Measurements from ENCODE around the gene PLCB3. TPM values are rescaled to one million over a fixed set of nuclear protein-coding genes. Genes with fewer than 3 reads are reported as not detected.
"Not testable (repeated sequence)": the region's sequence is repeated elsewhere in the genome, so short reads cannot be mapped to it uniquely, and the experiment has no call there.

PLCB3 gene
- total and polyA plus RNA-seq, 3 experiments from 2014 or later = 0.47 to 13.6 (median 12.5) TPM

DNA sequence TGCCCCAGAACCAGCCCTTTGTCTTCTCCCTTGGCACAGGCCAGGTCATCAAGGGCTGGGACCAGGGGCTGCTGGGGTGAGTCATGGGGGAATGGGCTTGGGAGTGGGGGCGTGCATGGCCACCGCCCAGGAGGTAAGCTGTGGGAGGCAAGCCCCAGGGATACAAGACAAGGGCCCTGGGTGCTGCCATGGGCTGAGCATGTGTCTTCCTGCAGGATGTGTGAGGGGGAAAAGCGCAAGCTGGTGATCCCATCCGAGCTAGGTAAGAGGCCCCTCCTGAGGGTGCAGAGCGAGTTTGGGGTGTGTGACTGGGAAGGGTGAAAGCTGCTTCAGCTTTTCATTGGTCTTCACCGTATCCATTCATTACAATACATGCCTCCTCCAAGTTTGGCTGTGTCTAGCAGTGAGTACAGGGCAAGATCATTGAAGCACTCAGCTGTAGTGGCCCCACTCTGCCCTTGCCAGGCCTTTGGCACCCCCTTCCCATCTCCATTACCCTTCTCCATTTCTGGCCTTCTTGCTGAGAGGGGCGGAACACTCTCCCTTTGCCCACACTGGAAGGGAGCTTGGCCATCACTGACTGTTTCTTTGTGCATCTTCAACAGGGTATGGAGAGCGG is 8.0 kb upstream of the PLCB3 start:
- Histone ChIP-seq H3K27ac (ENCODE audit: low read depth, low read length) (no peak overlapping the region), H3K4me3 (ENCODE audit: low read length) (no peak overlapping the region), H3K9me3 (ENCODE audit: low read length) (no peaks in the 10 kb centered on the region), H3K36me3 (ENCODE audit: insufficient read depth, low read length) (no peaks in the 10 kb centered on the region), H3K27me3 (ENCODE audit: insufficient read depth, low read length, poor library complexity, severe bottlenecking) (no peaks in the 10 kb centered on the region), H3K4me1 (ENCODE audit: insufficient read depth, low read length) (peaks cover 39% of the 10 kb centered on the region)
- DNase-seq = no peak
- peak overlapping the region in 7 of 8 donors; percentile 29 to 93 (median 76) for H3K27ac Mint-ChIP-seq
- no peaks in the 10 kb centered on the region for H3K9me3 Mint-ChIP-seq
- H3K4me3 Mint-ChIP-seq = peak overlapping the region; percentile 49 to 90 (median 87)
- POLR2A ChIA-PET = interaction anchor here (1.0 kb wide), 1 partner anchor 37 kb away, joined by 3 read pairs; no protein-coding TSS in a partner anchor
- H3K27me3 Mint-ChIP-seq = no peaks in the 10 kb centered on the region
- CTCF ChIA-PET = interaction anchor here (1.5 to 13.4 kb wide), 5 partner anchors 9 to 61 kb away, joined by 5 to 124 read pairs (median 12); partner anchors contain the start of genes CATSPERZ and FERMT3
- H3K36me3 Mint-ChIP-seq = peaks cover 0 to 26% (median 0%) of the 10 kb centered on the region in 3 donors
- peaks cover 27 to 71% (median 30%) of the 10 kb centered on the region in 3 donors for H3K4me1 Mint-ChIP-seq

DNA sequence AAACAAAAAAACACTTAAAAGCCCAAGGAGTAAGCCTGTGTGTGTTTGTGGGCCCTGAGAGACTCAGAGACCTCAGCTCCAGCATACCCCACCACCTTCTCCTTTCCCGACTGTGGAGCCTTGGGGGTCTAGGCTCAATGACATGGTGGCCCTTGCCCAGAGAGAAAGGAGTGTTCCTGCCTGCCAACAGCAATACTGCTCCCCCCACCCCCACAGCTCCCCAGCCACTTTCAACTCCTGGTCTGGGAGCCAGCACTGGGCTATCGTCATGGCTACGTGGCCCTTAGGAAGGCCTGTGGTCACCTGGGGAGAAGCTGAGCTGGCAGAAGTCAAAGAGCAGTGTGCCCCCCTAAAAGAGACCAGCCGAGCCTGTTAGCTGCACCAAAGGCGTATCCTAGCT is 7.2 kb upstream of the PLCB3 start:
- H3K27me3 Mint-ChIP-seq = no peaks in the 10 kb centered on the region
- DNase-seq = no peak
- no peaks in the 10 kb centered on the region for H3K9me3 Mint-ChIP-seq
- no peak overlapping the region for H3K4me3 ChIP-seq (ENCODE audit: low read length)
- peak overlapping the region in 5 of 8 donors; percentile 58 to 93 (median 79) for H3K27ac Mint-ChIP-seq
- H3K27ac ChIP-seq (ENCODE audit: low read depth, low read length) = no peak overlapping the region
- H3K9me3 ChIP-seq (ENCODE audit: low read length) = no peaks in the 10 kb centered on the region
- H3K4me3 Mint-ChIP-seq = peak overlapping the region in 6 of 7 donors; percentile 27 to 88 (median 72)
- no peaks in the 10 kb centered on the region for H3K27me3 ChIP-seq (ENCODE audit: insufficient read depth, low read length, poor library complexity, severe bottlenecking)
- CTCF ChIA-PET = interaction anchor here (1.5 to 13.4 kb wide), 5 partner anchors 8 to 60 kb away, joined by 5 to 124 read pairs (median 12); partner anchors contain the start of genes CATSPERZ and FERMT3
- POLR2A ChIA-PET = interaction anchor here (1.0 to 1.4 kb wide), 2 partner anchors 18 to 38 kb away, joined by 3 to 9 read pairs; partner anchors contain the start of gene NUDT22
- H3K36me3 ChIP-seq (ENCODE audit: insufficient read depth, low read length) = no peaks in the 10 kb centered on the region
- H3K4me1 Mint-ChIP-seq = peaks cover 27 to 65% (median 31%) of the 10 kb centered on the region in 3 donors
- peaks cover 0 to 20% (median 0%) of the 10 kb centered on the region in 3 donors for H3K36me3 Mint-ChIP-seq
- peaks cover 39% of the 10 kb centered on the region for H3K4me1 ChIP-seq (ENCODE audit: insufficient read depth, low read length)

DNA sequence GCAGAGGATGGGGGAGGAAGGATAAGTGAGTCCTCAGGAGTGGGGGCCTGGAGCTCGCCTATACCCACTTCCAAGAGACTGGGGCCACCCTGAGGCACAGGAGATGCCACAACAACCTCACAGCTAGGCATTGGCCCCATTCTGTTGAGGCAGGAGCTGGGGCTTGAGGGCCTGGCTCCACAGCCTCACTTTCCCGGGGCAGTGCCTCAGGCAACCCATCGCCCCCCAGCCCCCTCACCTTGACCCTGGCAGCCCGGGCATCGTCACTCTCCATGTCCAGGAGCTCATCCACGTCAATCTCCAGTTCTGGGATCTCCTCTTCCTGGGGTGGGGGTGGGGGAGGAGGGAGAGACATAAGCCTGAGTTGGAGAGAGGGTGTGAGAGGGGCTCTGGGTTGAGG is 6.4 kb upstream of the PLCB3 start:
- no peak for DNase-seq
- H3K36me3 ChIP-seq (ENCODE audit: insufficient read depth, low read length) = no peaks in the 10 kb centered on the region
- peaks cover 28 to 62% (median 28%) of the 10 kb centered on the region in 3 donors for H3K4me1 Mint-ChIP-seq
- CTCF ChIA-PET = interaction anchor here (1.0 to 13.4 kb wide), 5 partner anchors 13 to 58 kb away, joined by 3 to 124 read pairs (median 62); partner anchors contain the start of genes CATSPERZ, ESRRA, FERMT3 and NUDT22
- peaks cover 36% of the 10 kb centered on the region for H3K4me1 ChIP-seq (ENCODE audit: insufficient read depth, low read length)
- H3K27ac Mint-ChIP-seq = peak overlapping the region in 7 of 8 donors; percentile 45 to 99 (median 89)
- H3K27me3 ChIP-seq (ENCODE audit: insufficient read depth, low read length, poor library complexity, severe bottlenecking) = no peaks in the 10 kb centered on the region
- H3K27me3 Mint-ChIP-seq = no peaks in the 10 kb centered on the region
- H3K27ac ChIP-seq (ENCODE audit: low read depth, low read length) = peak overlapping the region; percentile 67
- POLR2A ChIA-PET = interaction anchor here (0.6 to 4.3 kb wide), 9 partner anchors 12 to 1572 kb away, joined by 5 to 44 read pairs (median 9); partner anchors contain the start of genes DNAJC4, ESRRA, FERMT3 and NUDT22
- peak overlapping the region; percentile 66 for H3K4me3 ChIP-seq (ENCODE audit: low read length)
- H3K9me3 Mint-ChIP-seq = no peaks in the 10 kb centered on the region
- peaks cover 0 to 20% (median 0%) of the 10 kb centered on the region in 3 donors for H3K36me3 Mint-ChIP-seq
- peak overlapping the region in 6 of 7 donors; percentile 83 to 94 (median 87) for H3K4me3 Mint-ChIP-seq
- no peaks in the 10 kb centered on the region for H3K9me3 ChIP-seq (ENCODE audit: low read length)

DNA sequence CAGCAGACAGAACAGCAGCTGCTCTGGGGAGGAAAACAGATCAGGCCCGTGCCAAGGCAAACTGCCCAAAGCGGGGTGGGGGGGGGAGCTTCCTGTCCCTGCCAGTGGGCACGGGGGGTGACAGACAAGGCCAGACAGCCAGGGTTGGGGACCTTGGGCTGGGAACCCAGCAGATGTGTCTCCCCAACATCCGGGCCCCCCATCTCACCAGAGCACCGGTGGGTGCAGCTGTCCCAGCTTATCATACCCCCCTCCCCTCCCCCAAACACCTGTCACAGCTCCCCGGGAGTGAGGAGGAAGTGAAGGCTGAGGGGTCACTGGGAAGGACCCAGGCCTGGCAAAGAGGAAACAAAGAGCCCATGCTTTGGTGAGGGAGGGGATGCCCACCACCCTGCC is 5.9 kb upstream of the PLCB3 start:
- Histone ChIP-seq H3K27me3 (ENCODE audit: insufficient read depth, low read length, poor library complexity, severe bottlenecking) (no peaks in the 10 kb centered on the region), H3K27ac (ENCODE audit: low read depth, low read length) (peak overlapping the region; percentile 67), H3K9me3 (ENCODE audit: low read length) (no peaks in the 10 kb centered on the region), H3K4me3 (ENCODE audit: low read length) (peak overlapping the region; percentile 66), H3K4me1 (ENCODE audit: insufficient read depth, low read length) (peaks cover 33% of the 10 kb centered on the region), H3K36me3 (ENCODE audit: insufficient read depth, low read length) (no peaks in the 10 kb centered on the region)
- Mint-ChIP-seq H3K4me1 (peaks cover 24 to 59% (median 26%) of the 10 kb centered on the region in 3 donors), H3K4me3 (peak overlapping the region; percentile 83 to 94 (median 86)), H3K36me3 (peaks cover 0 to 20% (median 0%) of the 10 kb centered on the region in 3 donors), H3K9me3 (no peaks in the 10 kb centered on the region), H3K27me3 (no peaks in the 10 kb centered on the region), H3K27ac (peak overlapping the region; percentile 79 to 99 (median 88))
- ChIA-PET CTCF (interaction anchor here (1.0 to 13.4 kb wide), 7 partner anchors 8 to 58 kb away, joined by 3 to 124 read pairs (median 6); partner anchors contain the start of genes CATSPERZ, ESRRA, FERMT3 and NUDT22), POLR2A (interaction anchor here (0.9 to 4.3 kb wide), 9 partner anchors 11 to 72 kb away, joined by 5 to 44 read pairs (median 9); partner anchors contain the start of genes DNAJC4, ESRRA, FERMT3 and NUDT22)
- peak in 4 of 5 donors; percentile 56 to 84 (median 64) for DNase-seq

DNA sequence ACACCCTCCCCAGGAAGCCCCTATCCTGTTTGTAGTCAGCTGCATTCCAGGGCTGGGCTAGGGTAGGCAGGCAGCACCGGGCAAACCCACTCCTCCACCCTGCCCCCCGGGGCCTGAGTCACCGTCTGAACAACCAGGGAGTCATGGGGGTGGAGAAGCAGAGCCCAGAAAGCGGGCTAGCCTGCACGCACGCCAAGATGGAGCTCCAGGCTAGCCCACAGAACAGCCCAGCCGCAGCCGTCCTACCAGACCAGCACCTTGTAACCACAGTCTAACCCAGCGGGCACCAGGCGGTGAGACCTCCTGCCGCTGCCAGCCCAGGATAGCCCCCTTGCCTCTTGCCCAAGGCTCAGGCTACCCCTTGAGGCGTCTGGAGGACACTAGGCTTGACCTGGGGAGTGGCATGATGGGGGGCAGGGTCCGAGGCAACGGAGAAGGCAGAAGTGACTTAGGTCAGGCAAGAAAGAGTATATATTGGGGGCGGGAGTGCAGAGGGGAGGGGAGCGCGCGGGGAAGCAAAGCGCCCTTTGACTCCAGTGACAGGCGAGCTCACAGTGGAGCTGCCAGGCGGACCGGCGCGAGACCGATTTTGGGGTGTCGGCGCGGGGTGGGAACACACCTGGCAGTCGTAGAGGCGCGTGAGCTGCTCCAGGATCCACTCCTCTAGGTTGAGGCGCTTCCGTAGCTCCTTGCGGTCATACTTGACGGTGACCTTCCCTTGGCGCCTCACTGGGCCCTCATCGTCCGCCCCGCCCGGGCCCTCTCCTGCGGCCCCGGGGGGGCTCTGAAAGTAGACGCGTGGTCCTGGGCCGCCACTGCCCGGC is 5.3 kb upstream of the PLCB3 start:
- Mint-ChIP-seq H3K27ac (peak overlapping the region; percentile 79 to 96 (median 88)), H3K36me3 (peaks cover 0 to 19% (median 0%) of the 10 kb centered on the region in 3 donors), H3K27me3 (no peaks in the 10 kb centered on the region), H3K4me1 (peaks cover 21 to 60% (median 23%) of the 10 kb centered on the region in 3 donors), H3K9me3 (no peaks in the 10 kb centered on the region), H3K4me3 (peak overlapping the region; percentile 83 to 94 (median 86))
- H3K36me3 ChIP-seq (ENCODE audit: insufficient read depth, low read length) = no peaks in the 10 kb centered on the region
- peak overlapping the region; percentile 66 for H3K4me3 ChIP-seq (ENCODE audit: low read length)
- CTCF ChIA-PET = interaction anchor here (1.0 to 13.4 kb wide), 7 partner anchors 9 to 57 kb away, joined by 3 to 124 read pairs (median 6); partner anchors contain the start of genes CATSPERZ, ESRRA, FERMT3 and NUDT22
- POLR2A ChIA-PET = interaction anchor here (0.6 to 4.3 kb wide), 13 partner anchors 11 to 1516 kb away, joined by 3 to 44 read pairs (median 8); partner anchors contain the start of genes DNAJC4, ESRRA, FERMT3 and NUDT22
- DNase-seq = peak; percentile 36 to 84 (median 58)
- peak overlapping the region; percentile 67 for H3K27ac ChIP-seq (ENCODE audit: low read depth, low read length)
- no peaks in the 10 kb centered on the region for H3K27me3 ChIP-seq (ENCODE audit: insufficient read depth, low read length, poor library complexity, severe bottlenecking)
- H3K9me3 ChIP-seq (ENCODE audit: low read length) = no peaks in the 10 kb centered on the region
- H3K4me1 ChIP-seq (ENCODE audit: insufficient read depth, low read length) = peaks cover 37% of the 10 kb centered on the region

DNA sequence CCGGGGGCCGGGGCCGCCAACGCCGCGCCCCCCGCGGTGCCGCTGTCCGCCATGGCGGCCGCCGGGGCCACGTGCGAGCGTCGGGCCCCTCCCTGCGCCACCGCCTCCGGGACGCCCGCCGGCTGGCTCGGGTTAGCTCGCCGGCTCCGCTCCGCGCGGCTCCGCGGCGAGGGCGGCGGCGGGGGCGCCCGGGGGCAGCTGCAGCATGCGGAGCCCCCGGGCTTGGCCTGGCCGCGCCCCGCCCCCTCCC is 4.8 kb upstream of the PLCB3 start:
- Histone ChIP-seq H3K27ac (ENCODE audit: low read depth, low read length) (peak overlapping the region; percentile 67), H3K4me1 (ENCODE audit: insufficient read depth, low read length) (peaks cover 37% of the 10 kb centered on the region)
- ChIA-PET POLR2A (interaction anchor here (0.6 to 4.3 kb wide), 10 partner anchors 12 to 1517 kb away, joined by 3 to 44 read pairs (median 8); partner anchors contain the start of genes DNAJC4, ESRRA, FERMT3 and NUDT22), CTCF (interaction anchor here (1.4 to 13.4 kb wide), 5 partner anchors 8 to 56 kb away, joined by 3 to 124 read pairs (median 62); partner anchors contain the start of genes CATSPERZ, ESRRA and FERMT3)
- not testable (repeated sequence) for H3K4me3 ChIP-seq (ENCODE audit: low read length); H3K27me3 Mint-ChIP-seq; H3K9me3 ChIP-seq (ENCODE audit: low read length); H3K36me3 ChIP-seq (ENCODE audit: insufficient read depth, low read length); DNase-seq; H3K9me3 Mint-ChIP-seq; H3K27me3 ChIP-seq (ENCODE audit: insufficient read depth, low read length, poor library complexity, severe bottlenecking)
- Mint-ChIP-seq H3K27ac (peak overlapping the region in 2 of 8 donors; percentile 57 to 93), H3K36me3 (peaks cover 0 to 16% (median 0%) of the 10 kb centered on the region in 3 donors), H3K4me3 (peak overlapping the region; percentile 83 to 96 (median 85)), H3K4me1 (peaks cover 21 to 58% (median 25%) of the 10 kb centered on the region in 3 donors)
